Activated T-helper 1 cell treated with anti-CD3 and anti-CD28 coated beads, Interleukin-2, amount 50 U/mL, for 16 hours (primary cell): Measurements from ENCODE around the gene ANKMY1.

Source experiments
- DNase-seq, 2 donors: peaks; one replicate each; pipeline ENCODE4 v3.0.0-alpha.2; 2020; ENCODE audit warnings: low read depth in 1 of 2, low spot score in 1 of 2

ANKMY1 gene

GRCh38 chr2:240462707-240463273, 95.0 kb downstream of the ANKMY1 start:
- no peak for DNase-seq

GRCh38 chr2:240462073-240462706, 95.6 kb downstream of the ANKMY1 start:
- no peak for DNase-seq

- DNase-seq = no peak
Measured at GRCh38 chr2:240461471-240462072, 96.2 kb downstream of the ANKMY1 start.

GRCh38 chr2:240460781-240461431, 96.9 kb downstream of the ANKMY1 start:
- DNase-seq = no peak

GRCh38 chr2:240460253-240460711, 97.5 kb downstream of the ANKMY1 start:
- no peak for DNase-seq

- DNase-seq = no peak
Measured at GRCh38 chr2:240459401-240460252, 98.2 kb downstream of the ANKMY1 start.

- no peak for DNase-seq
Measured at GRCh38 chr2:240458900-240459391, 98.8 kb downstream of the ANKMY1 start.

GRCh38 chr2:240458044-240458899, 99.5 kb downstream of the ANKMY1 start:
- no peak for DNase-seq

GRCh38 chr2:240457223-240458043, 100.4 kb downstream of the ANKMY1 start:
- no peak for DNase-seq

- DNase-seq = no peak
Measured at GRCh38 chr2:240456447-240457222, 101.2 kb downstream of the ANKMY1 start.

- DNase-seq = no peak
Measured at GRCh38 chr2:240455647-240456446, 101.9 kb downstream of the ANKMY1 start.

GRCh38 chr2:240455272-240455646, 102.5 kb downstream of the ANKMY1 start:
- no peak for DNase-seq

GRCh38 chr2:240454106-240454901, 103.5 kb downstream of the ANKMY1 start:
- DNase-seq = no peak

- DNase-seq = no peak
Measured at GRCh38 chr2:240453461-240454105, 104.2 kb downstream of the ANKMY1 start.

- DNase-seq = no peak
Measured at GRCh38 chr2:240452462-240453256, 105.1 kb downstream of the ANKMY1 start.
